Embryonic facial prominence (tissue), 1 donor: ENCODE results near the gene BAIAP2L1.
A peak's percentile ranks its signal among the peaks of the same experiment; 100 is the strongest.
"Not testable (repeated sequence)": the region's sequence is repeated elsewhere in the genome, so short reads cannot be mapped to it uniquely, and the experiment has no call there.

Experiments
- DNase-seq: peaks from one replicate; pipeline ENCODE4 v3.0.0-alpha.2; 2016; ENCODE audit errors: extremely low spot score

BAIAP2L1 gene

GRCh38 chr7:98398567-98399372 is 2.1 kb downstream of the BAIAP2L1 start:
- peak; percentile 16 for DNase-seq

GRCh38 chr7:98396768-98397167 is 4.1 kb downstream of the BAIAP2L1 start:
- no peak for DNase-seq

- DNase-seq, result no peak
Measured at GRCh38 chr7:98395951-98396350, 4.9 kb downstream of the BAIAP2L1 start.

- DNase-seq, result no peak
Measured at GRCh38 chr7:98395481-98395880, 5.4 kb downstream of the BAIAP2L1 start.

GRCh38 chr7:98394377-98394836 is 6.5 kb downstream of the BAIAP2L1 start:
- no peak for DNase-seq

- DNase-seq, result no peak
Measured at GRCh38 chr7:98387544-98388226, 13.2 kb downstream of the BAIAP2L1 start.

GRCh38 chr7:98387131-98387530 is 13.8 kb downstream of the BAIAP2L1 start:
- no peak for DNase-seq

- not testable (repeated sequence) for DNase-seq
Measured at GRCh38 chr7:98385532-98385931, 15.4 kb downstream of the BAIAP2L1 start.

- DNase-seq, result no peak
Measured at GRCh38 chr7:98378210-98378819, 22.6 kb downstream of the BAIAP2L1 start.

GRCh38 chr7:98376711-98377110 is 24.2 kb downstream of the BAIAP2L1 start:
- no peak for DNase-seq

GRCh38 chr7:98375664-98376063 is 25.2 kb downstream of the BAIAP2L1 start:
- DNase-seq, result no peak

- DNase-seq, result no peak
Measured at GRCh38 chr7:98374285-98374680, 26.6 kb downstream of the BAIAP2L1 start.

- no peak for DNase-seq
Measured at GRCh38 chr7:98372993-98373392, 27.9 kb downstream of the BAIAP2L1 start.

GRCh38 chr7:98369726-98370125 is 31.2 kb downstream of the BAIAP2L1 start:
- no peak for DNase-seq

- DNase-seq, result no peak
Measured at GRCh38 chr7:98368716-98369115, 32.2 kb downstream of the BAIAP2L1 start.

GRCh38 chr7:98366562-98366938 is 34.3 kb downstream of the BAIAP2L1 start:
- no peak for DNase-seq

GRCh38 chr7:98365863-98366561 is 34.9 kb downstream of the BAIAP2L1 start:
- no peak for DNase-seq

GRCh38 chr7:98364220-98364619 is 36.7 kb downstream of the BAIAP2L1 start:
- no peak for DNase-seq

- no peak for DNase-seq
Measured at GRCh38 chr7:98362517-98362916, 38.4 kb downstream of the BAIAP2L1 start.

- DNase-seq, result no peak
Measured at GRCh38 chr7:98360221-98361130, 40.4 kb downstream of the BAIAP2L1 start.

- no peak for DNase-seq
Measured at GRCh38 chr7:98359395-98359794, 41.5 kb downstream of the BAIAP2L1 start.
